GM21576 (cell line): ENCODE measurements around the gene DZANK1.
"Not testable (repeated sequence)": the region's sequence is repeated elsewhere in the genome, so short reads cannot be mapped to it uniquely, and the experiment has no call there.

ENCODE experiments used
- ATAC-seq: cut with Tn5 transposase; IDR thresholded peaks from one replicate; pipeline ENCODE4 v1.9.1; 2021; ENCODE audit warnings: mild to moderate bottlenecking, moderate library complexity; ENCODE audit not compliant: unreplicated experiment

DZANK1 gene

DNA sequence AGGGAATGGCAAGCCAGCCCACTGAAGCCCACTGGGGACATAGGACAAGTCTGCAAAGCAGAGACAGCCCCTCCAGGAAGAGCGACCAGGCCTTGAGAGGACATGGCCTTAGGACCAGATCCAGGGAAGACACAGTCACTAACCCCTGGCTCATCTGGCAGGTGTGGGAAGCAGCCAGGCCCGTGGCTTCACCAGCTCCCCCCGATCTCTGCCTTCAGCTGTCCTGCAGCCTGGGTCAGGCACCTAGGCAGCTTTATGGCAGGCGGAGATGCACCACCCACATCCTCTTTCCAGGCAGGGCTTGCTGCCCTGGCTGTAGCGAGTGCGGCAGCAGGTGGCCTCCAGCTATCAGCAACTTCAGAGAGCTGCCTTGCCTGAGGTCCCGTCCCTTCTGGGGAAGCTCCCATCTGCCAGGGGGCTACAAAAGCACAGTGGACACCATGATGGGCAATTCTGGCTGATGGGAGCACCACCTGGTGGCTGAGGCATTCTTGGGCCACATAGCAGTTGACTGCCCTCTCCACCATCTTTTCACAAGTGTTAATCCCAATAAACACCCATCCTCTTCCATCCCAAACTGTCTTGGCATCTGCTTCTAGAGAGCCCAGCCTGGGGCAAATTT, 85.8 kb downstream of the DZANK1 start:
- no peak for ATAC-seq

DNA sequence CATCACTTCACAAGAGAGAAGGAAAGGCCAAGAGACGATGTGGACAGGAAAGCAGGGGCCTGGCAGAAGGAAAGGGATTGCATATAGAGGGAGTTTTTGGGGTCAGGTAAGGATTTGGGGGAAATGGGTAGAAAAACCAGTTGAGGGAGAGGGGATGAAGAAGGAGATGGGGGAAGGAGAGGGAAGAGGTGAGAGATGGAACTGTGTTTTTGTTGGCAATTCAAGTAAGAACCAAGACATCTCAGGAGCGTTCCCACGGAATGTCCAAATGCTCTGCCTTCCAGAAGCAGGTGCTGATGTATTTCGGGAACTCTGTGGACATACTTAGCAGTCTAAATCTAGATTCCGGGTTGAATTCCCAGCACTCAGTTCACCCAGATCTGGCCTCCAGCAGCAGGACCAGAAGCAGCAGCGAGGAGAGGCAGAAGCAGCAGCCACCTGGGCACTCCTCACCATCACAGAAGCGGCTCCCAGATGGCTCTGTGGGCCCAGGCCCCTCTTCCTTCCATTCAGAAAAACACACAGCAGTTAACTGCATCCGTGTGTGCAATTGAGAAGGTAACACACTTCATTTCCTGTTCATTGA, 88.8 kb downstream of the DZANK1 start:
- no peak for ATAC-seq

DNA sequence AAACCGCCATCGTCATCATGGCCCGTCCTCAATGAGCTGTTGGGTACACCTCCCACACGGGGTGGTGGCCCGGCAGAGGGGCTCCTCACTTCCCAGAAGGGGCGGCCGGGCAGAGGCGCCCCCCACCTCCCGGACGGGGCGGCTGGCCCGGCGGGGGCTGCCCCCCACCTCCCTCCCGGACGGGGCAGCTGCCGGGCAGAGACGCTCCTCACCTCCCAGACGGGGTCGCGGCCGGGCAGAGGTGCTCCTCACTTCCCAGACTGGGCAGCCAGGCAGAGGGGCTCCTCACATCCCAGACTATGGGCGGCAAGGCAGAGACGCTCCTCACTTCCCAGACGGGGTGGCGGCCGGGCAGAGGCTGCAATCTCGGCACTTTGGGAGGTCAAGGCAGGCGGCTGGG, 91.3 kb downstream of the DZANK1 start:
- not testable (repeated sequence) for ATAC-seq

- ATAC-seq, result no peak
These were observed 94.5 kb downstream of the DZANK1 start for GRCh38 chr20:18372296-18372695.

GRCh38 chr20:18364768-18365167, 102.1 kb downstream of the DZANK1 start:
- no peak for ATAC-seq

DNA sequence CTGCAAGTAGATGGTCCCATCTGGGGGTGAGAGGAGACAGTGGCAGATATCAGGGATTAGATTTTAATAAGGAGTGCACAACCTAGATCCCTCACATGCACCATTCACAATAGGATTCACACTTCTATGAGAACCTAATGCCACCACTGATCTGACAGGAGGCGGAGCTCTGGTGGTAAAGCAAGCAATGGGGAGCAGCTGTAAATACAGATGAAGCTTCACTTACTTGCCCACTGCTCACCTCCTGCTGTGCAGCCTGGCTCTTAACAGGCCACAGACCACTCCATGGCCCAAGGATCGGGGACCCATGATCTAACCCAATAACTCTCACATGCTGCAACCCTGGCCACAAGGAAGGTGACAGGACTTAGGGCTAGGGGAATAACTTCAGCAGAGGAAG, 103.1 kb downstream of the DZANK1 start:
- ATAC-seq, result no peak

DNA sequence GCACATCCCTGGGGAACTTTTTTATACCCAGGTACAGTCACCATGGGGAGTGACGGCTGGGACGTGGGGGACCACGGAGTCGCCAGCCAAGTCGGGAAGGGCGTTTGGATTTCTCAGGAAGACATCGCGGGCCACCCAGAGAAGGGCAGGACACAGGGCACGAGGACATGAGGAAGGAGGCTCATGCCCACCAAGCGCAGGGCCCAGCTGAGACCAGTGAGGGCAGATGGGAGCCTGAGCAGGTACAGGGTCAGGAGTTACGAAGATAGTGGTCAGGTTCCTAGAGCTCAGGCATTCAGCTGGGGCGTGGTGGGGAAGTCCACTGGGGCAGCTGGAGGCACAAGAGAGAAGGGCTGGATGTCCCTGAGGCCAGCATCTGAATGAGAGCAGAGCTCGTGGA, 103.9 kb downstream of the DZANK1 start:
- no peak for ATAC-seq

GRCh38 chr20:18361678-18362077, 105.2 kb downstream of the DZANK1 start:
- no peak for ATAC-seq

- ATAC-seq, result no peak
These were observed 106.2 kb downstream of the DZANK1 start for GRCh38 chr20:18360635-18361034.

DNA sequence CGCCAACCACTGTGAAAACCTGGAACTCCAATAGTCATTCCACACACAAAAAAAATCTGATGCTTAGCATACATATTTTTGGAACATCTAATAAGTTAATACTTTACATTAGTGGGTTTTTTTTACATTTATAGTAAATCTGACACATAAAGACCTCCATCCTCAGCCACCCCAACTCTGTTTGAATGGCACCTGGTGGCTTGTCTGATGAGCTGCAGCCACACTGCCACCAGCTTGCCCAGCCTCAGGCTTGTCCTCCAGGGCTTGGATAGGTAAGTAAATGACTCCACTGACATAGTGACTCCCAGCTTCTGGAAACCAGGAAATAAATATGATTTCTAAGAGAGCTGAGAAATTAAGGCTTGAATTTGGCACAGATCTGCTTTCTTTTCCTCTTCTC, 107.0 kb downstream of the DZANK1 start:
- ATAC-seq, result no peak

GRCh38 chr20:18349749-18350148, 117.1 kb downstream of the DZANK1 start:
- not testable (repeated sequence) for ATAC-seq
